GM23338 (cell line): ENCODE results near the gene PLCL1. TPM values are rescaled to one million over a fixed set of nuclear protein-coding genes. Genes with fewer than 3 reads are reported as not detected.

Experiments used
- ATAC-seq: fragments of 200-7000 bp; cut with Tn5 transposase; 3 replicates; pipeline ENCODE4 v1.9.1; 2020
- DNase-seq: peaks from one replicate; pipeline ENCODE4 v3.0.0-alpha.2; 2015; ENCODE audit warnings: low spot score
- H2AFZ ChIP-seq: fragments of 200-600 bp; sonication (generic); 2 replicates; pipeline ENCODE4 v1.8.0; 2016; ENCODE audit warnings: antibody characterized with exemption, mild to moderate bottlenecking, moderate library complexity
- H3F3A ChIP-seq: fragments of 200-600 bp; sonication (generic); replicated peaks from 2 replicates; pipeline ENCODE4 v1.8.0; 2017; ENCODE audit warnings: antibody characterized with exemption, mixed run types, low read depth
- H3K27ac ChIP-seq: fragments of 200-600 bp; sonication (generic); 2 replicates; pipeline ENCODE4 v1.6.1; 2016; ENCODE audit warnings: low read depth
- H3K27me3 ChIP-seq: fragments of 200-600 bp; sonication (generic); 2 replicates; pipeline ENCODE4 v1.8.0; 2016; ENCODE audit warnings: mild to moderate bottlenecking, mixed run types, moderate library complexity; ENCODE audit not compliant: insufficient read depth
- H3K36me3 ChIP-seq: fragments of 200-600 bp; sonication (generic); 2 replicates; pipeline ENCODE4 v1.8.0; 2016; ENCODE audit warnings: mild to moderate bottlenecking; ENCODE audit not compliant: insufficient read depth
- H3K4me1 ChIP-seq: fragments of 200-600 bp; sonication (generic); 2 replicates; pipeline ENCODE4 v1.8.0; 2016; ENCODE audit warnings: mild to moderate bottlenecking, moderate library complexity; ENCODE audit not compliant: insufficient read depth
- H3K4me2 ChIP-seq: fragments of 200-600 bp; sonication (generic); 2 replicates; pipeline ENCODE4 v1.7.1; 2017; ENCODE audit warnings: mixed run types
- H3K4me3 ChIP-seq: fragments of 200-600 bp; sonication (generic); 2 replicates; pipeline ENCODE4 v1.6.1; 2016; ENCODE audit warnings: mixed run types
- H3K79me2 ChIP-seq: fragments of 200-600 bp; sonication (generic); replicated peaks from 2 replicates; pipeline ENCODE4 v1.8.0; 2017; ENCODE audit warnings: mild to moderate bottlenecking; ENCODE audit not compliant: insufficient read depth
- H3K9me2 ChIP-seq: fragments of 200-600 bp; sonication (generic); 2 replicates; pipeline ENCODE4 v1.8.0; 2017; ENCODE audit not compliant: insufficient read depth
- H4K20me1 ChIP-seq: fragments of 200-600 bp; sonication (generic); replicated peaks from 2 replicates; pipeline ENCODE4 v1.8.0; 2017; ENCODE audit warnings: mild to moderate bottlenecking; ENCODE audit not compliant: insufficient read depth
- H3K27ac Mint-ChIP-seq: 2 replicates; pipeline ENCODE4 v1.8.0; 2020; ENCODE audit warnings: inconsistent platforms, mild to moderate bottlenecking, moderate library complexity, mixed read lengths
- H3K27me3 Mint-ChIP-seq: 3 replicates; pipeline ENCODE4 v1.8.0; 2022; ENCODE audit warnings: low read depth, mild to moderate bottlenecking, moderate library complexity, mixed read lengths, inconsistent platforms; ENCODE audit not compliant: insufficient read depth, poor library complexity
- H3K36me3 Mint-ChIP-seq: 3 replicates; pipeline ENCODE4 v1.8.0; 2021; ENCODE audit warnings: low read depth, mild to moderate bottlenecking, inconsistent platforms, moderate library complexity, mixed read lengths
- H3K4me1 Mint-ChIP-seq: 3 replicates; pipeline ENCODE4 v1.8.0; 2020; ENCODE audit warnings: mild to moderate bottlenecking, inconsistent platforms, mixed read lengths
- H3K4me3 Mint-ChIP-seq: 3 replicates; pipeline ENCODE4 v1.8.0; 2021; ENCODE audit warnings: moderate library complexity, mild to moderate bottlenecking, inconsistent platforms, mixed read lengths
- H3K9me3 Mint-ChIP-seq: 3 replicates; pipeline ENCODE4 v1.8.0; 2020; ENCODE audit warnings: moderate library complexity, mild to moderate bottlenecking, inconsistent platforms, mixed read lengths
- CTCF ChIP-seq, 2 experiments: fragments of 200-600 bp in 1 of 2; sonication (generic) in 1 of 2; conservative IDR thresholded peaks; 2 replicates each; pipeline versions ENCODE4 v1.5.1 to v1.6.1; 2016 to 2017; ENCODE audit warnings: antibody characterized with exemption in 2 of 2, low read depth in 2 of 2, mild to moderate bottlenecking in 2 of 2, moderate library complexity in 1 of 2
- ETS1 ChIP-seq: IDR thresholded peaks from 2 replicates; pipeline ENCODE4 v1.6.1; 2016; ENCODE audit warnings: antibody characterized with exemption
- EZH2 ChIP-seq: fragments of 200-600 bp; sonication (generic); IDR thresholded peaks from one replicate; pipeline ENCODE4 v1.8.0; 2017; ENCODE audit warnings: antibody characterized with exemption, mild to moderate bottlenecking, low read depth; ENCODE audit not compliant: unreplicated experiment
- JUNB ChIP-seq: IDR thresholded peaks from one replicate; pipeline ENCODE4 v1.6.1; 2016; ENCODE audit warnings: antibody characterized with exemption; ENCODE audit not compliant: unreplicated experiment
- NANOG ChIP-seq: IDR thresholded peaks from 2 replicates; pipeline ENCODE4 v1.6.1; 2016; ENCODE audit warnings: antibody characterized with exemption, borderline replicate concordance
- POLR2AphosphoS5 ChIP-seq: IDR thresholded peaks from 2 replicates; pipeline ENCODE4 v1.6.1; 2016; ENCODE audit warnings: antibody characterized with exemption, low read depth
- STAT1 ChIP-seq: IDR thresholded peaks from one replicate; pipeline ENCODE4 v1.6.1; 2016; ENCODE audit warnings: antibody characterized with exemption; ENCODE audit not compliant: unreplicated experiment
- ZNF114 ChIP-seq: fragments of 250-450 bp; sonication (Bioruptor Pico); IDR thresholded peaks from 2 replicates; pipeline ENCODE4 v1.5.0; 2020; ENCODE audit warnings: mild to moderate bottlenecking, moderate library complexity
- ZNF331 ChIP-seq: fragments of 250-450 bp; sonication (Bioruptor Pico); IDR thresholded peaks from 2 replicates; pipeline ENCODE4 v1.5.0; 2020; ENCODE audit warnings: low read depth, mild to moderate bottlenecking, moderate library complexity
- ZNF462 ChIP-seq: fragments of 250-450 bp; sonication (Bioruptor Pico); IDR thresholded peaks from 2 replicates; pipeline ENCODE4 v1.5.0; 2020; ENCODE audit warnings: mild to moderate bottlenecking, moderate library complexity
- polyA plus RNA-seq: library from polyadenylated mRNA; unstranded; fragments of >200 nt; fragmentation: Nextera tagmentation; extraction: Ambion mirVana; gene quantifications from 2 replicates; pipeline ENCODE4 v1.2.1, GENCODE V29; 2016
- total RNA-seq: library from RNA; depleted of rRNA; stranded (reverse); fragments of >200 nt; shearing (Covaris generic); gene quantifications from 2 replicates; pipeline ENCODE4 v1.2.3, GENCODE V29; 2014
- TF ChIP-seq, protein P1 (sequence below): IDR thresholded peaks from one replicate; pipeline ENCODE4 v1.6.1; 2018; ENCODE audit warnings: antibody characterized with exemption; ENCODE audit not compliant: unreplicated experiment

Gene PLCL1
- total and polyA plus RNA-seq, 2 experiments from 2014 or later, result not detected

DNA sequence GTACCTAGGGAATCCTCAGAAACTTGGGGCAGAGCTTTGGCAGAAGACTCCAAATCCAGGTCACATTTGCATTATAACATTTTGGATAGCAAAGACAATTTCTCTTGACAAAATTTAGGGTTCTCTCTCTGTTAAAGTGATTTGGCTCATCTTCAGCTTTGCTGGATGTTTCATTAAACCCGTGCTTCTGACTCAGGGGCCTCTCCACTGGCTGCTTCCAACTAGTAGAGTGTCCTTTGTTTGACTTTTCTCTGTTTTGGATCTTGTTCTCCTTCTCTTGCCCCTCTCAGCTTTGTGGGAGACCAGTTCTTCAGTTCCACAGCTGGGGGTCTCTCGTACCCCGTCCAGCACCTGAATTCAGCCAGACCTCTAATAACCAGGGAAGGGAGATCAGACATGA is 145.6 kb downstream of the PLCL1 start:
- H3K27me3 Mint-ChIP-seq, result no peaks in the 10 kb centered on the region
- H3K4me3 ChIP-seq, result no peak overlapping the region
- H4K20me1 ChIP-seq, result no peaks in the 10 kb centered on the region
- H3K36me3 ChIP-seq, result no peaks in the 10 kb centered on the region
- ATAC-seq (no peak), DNase-seq (no peak)
- no peak overlapping the region for H2AFZ ChIP-seq
- peaks cover 6% of the 10 kb centered on the region for H3K4me1 ChIP-seq
- H3K27ac Mint-ChIP-seq, result peak overlapping the region; percentile 56
- peaks cover 18% of the 10 kb centered on the region for H3K4me1 Mint-ChIP-seq
- H3K36me3 Mint-ChIP-seq, result no peaks in the 10 kb centered on the region
- H3K9me3 Mint-ChIP-seq, result no peaks in the 10 kb centered on the region
- TF ChIP-seq, protein P1, sequence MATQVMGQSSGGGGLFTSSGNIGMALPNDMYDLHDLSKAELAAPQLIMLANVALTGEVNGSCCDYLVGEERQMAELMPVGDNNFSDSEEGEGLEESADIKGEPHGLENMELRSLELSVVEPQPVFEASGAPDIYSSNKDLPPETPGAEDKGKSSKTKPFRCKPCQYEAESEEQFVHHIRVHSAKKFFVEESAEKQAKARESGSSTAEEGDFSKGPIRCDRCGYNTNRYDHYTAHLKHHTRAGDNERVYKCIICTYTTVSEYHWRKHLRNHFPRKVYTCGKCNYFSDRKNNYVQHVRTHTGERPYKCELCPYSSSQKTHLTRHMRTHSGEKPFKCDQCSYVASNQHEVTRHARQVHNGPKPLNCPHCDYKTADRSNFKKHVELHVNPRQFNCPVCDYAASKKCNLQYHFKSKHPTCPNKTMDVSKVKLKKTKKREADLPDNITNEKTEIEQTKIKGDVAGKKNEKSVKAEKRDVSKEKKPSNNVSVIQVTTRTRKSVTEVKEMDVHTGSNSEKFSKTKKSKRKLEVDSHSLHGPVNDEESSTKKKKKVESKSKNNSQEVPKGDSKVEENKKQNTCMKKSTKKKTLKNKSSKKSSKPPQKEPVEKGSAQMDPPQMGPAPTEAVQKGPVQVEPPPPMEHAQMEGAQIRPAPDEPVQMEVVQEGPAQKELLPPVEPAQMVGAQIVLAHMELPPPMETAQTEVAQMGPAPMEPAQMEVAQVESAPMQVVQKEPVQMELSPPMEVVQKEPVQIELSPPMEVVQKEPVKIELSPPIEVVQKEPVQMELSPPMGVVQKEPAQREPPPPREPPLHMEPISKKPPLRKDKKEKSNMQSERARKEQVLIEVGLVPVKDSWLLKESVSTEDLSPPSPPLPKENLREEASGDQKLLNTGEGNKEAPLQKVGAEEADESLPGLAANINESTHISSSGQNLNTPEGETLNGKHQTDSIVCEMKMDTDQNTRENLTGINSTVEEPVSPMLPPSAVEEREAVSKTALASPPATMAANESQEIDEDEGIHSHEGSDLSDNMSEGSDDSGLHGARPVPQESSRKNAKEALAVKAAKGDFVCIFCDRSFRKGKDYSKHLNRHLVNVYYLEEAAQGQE, result no peak
- TF ChIP-seq ZNF114, result no peak
- no peak for TF ChIP-seq ZNF462 (CRISPR knock-in tag)
- no peak for TF ChIP-seq JUNB
- no peak for TF ChIP-seq POLR2AphosphoS5
- no peak for TF ChIP-seq CTCF (conservative IDR thresholded peaks at IDR 0.05; ENCODE audit: low read depth in 2 of 2)
- no peak for TF ChIP-seq STAT1
- no peak for TF ChIP-seq ETS1
- no peak for TF ChIP-seq ZNF331
- no peak for TF ChIP-seq EZH2
- no peak for TF ChIP-seq NANOG
- no peak overlapping the region for H3K4me3 Mint-ChIP-seq
- H3K4me2 ChIP-seq, result no peak overlapping the region; the same call in 1 of the 2 replicates
- 0 out of 2 replicates have a peak, but pooled peaks cover 4% of the 10 kb centered on the region for H3K9me2 ChIP-seq
- H3K79me2 ChIP-seq, result no peaks in the 10 kb centered on the region
- H3F3A ChIP-seq, result no peaks in the 10 kb centered on the region
- no peak overlapping the region for H3K27ac ChIP-seq
- no peaks in the 10 kb centered on the region for H3K27me3 ChIP-seq
